ENCODE data around the gene CHCHD6. TPM values are rescaled to one million over a fixed set of nuclear protein-coding genes. Genes with fewer than 3 reads are reported as not detected.

CHCHD6 gene
- total RNA-seq, 6 experiments from 2014 or later, result 1.7 to 5.3 (median 4.2) TPM

GRCh38 chr3:126857928-126858327, 153.9 kb downstream of the CHCHD6 start:
- 100% methylated on average over 1 of the region's 6 CpGs for WGBS (ENCODE audit: insufficient coverage, low coverage, low lambda C conversion rate, missing lambda C conversion rate)

GRCh38 chr3:126858401-126858800, 154.4 kb downstream of the CHCHD6 start:
- no peaks in the 10 kb centered on the region for H3K4me1 ChIP-seq
- no peaks in the 10 kb centered on the region for H3K9me3 ChIP-seq
- H3K4me3 ChIP-seq, result no peak overlapping the region
- H3K27ac ChIP-seq, result no peak overlapping the region
- ATAC-seq, result no peak
- intact Hi-C loops (cut with DNase I), result no loop called here
- 100% methylated on average over 1 of the region's 11 CpGs for WGBS (ENCODE audit: insufficient coverage, low coverage, low lambda C conversion rate, missing lambda C conversion rate)
- no peak for TF ChIP-seq POLR2A (IDR thresholded peaks at IDR 0.05)
- TF ChIP-seq CTCF (IDR thresholded peaks at IDR 0.05), result no peak
- no peaks in the 10 kb centered on the region for H3K27me3 ChIP-seq
- DNase-seq, result peak in 1 of 3 donors; percentile 37
- H3K36me3 ChIP-seq, result no peaks in the 10 kb centered on the region

More at GRCh38 chr3:126857928-126858327, 153.9 kb downstream of the CHCHD6 start:
- Histone ChIP-seq H3K36me3 (no peaks in the 10 kb centered on the region), H3K4me3 (no peak overlapping the region), H3K4me1 (no peaks in the 10 kb centered on the region), H3K27ac (no peak overlapping the region), H3K27me3 (no peaks in the 10 kb centered on the region), H3K9me3 (no peaks in the 10 kb centered on the region)
- ATAC-seq (no peak), DNase-seq (peak in 1 of 3 donors; percentile 28)
- intact Hi-C loops (cut with DNase I), result no loop called here
- TF ChIP-seq POLR2A (IDR thresholded peaks at IDR 0.05) (no peak), CTCF (IDR thresholded peaks at IDR 0.05) (no peak)

GRCh38 chr3:126858887-126859286, 154.8 kb downstream of the CHCHD6 start:
- no peak for TF ChIP-seq POLR2A (IDR thresholded peaks at IDR 0.05)
- no peak for TF ChIP-seq CTCF (IDR thresholded peaks at IDR 0.05)
- Histone ChIP-seq H3K36me3 (no peaks in the 10 kb centered on the region), H3K4me1 (no peaks in the 10 kb centered on the region), H3K27me3 (no peaks in the 10 kb centered on the region), H3K4me3 (no peak overlapping the region), H3K9me3 (no peaks in the 10 kb centered on the region), H3K27ac (no peak overlapping the region)
- peak in 1 of 3 donors; percentile 23 for DNase-seq
- ATAC-seq, result no peak
- WGBS (ENCODE audit: insufficient coverage, low coverage, low lambda C conversion rate, missing lambda C conversion rate), result 78% methylated on average over 3 of the region's 10 CpGs
- intact Hi-C loops (cut with DNase I), result no loop called here

- DNase-seq, result peak in 1 of 3 donors; percentile 22
- Histone ChIP-seq H3K27ac (no peak overlapping the region), H3K4me1 (no peaks in the 10 kb centered on the region), H3K9me3 (no peaks in the 10 kb centered on the region), H3K27me3 (no peaks in the 10 kb centered on the region), H3K4me3 (no peak overlapping the region), H3K36me3 (no peaks in the 10 kb centered on the region)
- intact Hi-C loops (cut with DNase I), result no loop called here
- WGBS (ENCODE audit: insufficient coverage, low coverage, low lambda C conversion rate, missing lambda C conversion rate), result 83% methylated on average over 7 of the region's 16 CpGs
- TF ChIP-seq CTCF (IDR thresholded peaks at IDR 0.05) (no peak), POLR2A (IDR thresholded peaks at IDR 0.05) (no peak)
- no peak for ATAC-seq
Measured at GRCh38 chr3:126859415-126860246, 155.6 kb downstream of the CHCHD6 start.

All from right lobe of liver (tissue), 6 donors.